Measurements from ENCODE around the gene EPHB1. TPM values are rescaled to one million over a fixed set of nuclear protein-coding genes. Genes with fewer than 3 reads are reported as not detected.
"Not testable (repeated sequence)": the region's sequence is repeated elsewhere in the genome, so short reads cannot be mapped to it uniquely, and the experiment has no call there.

EPHB1 gene
- total RNA-seq, 4 donors from 2014 or later = 0.08 to 1.1 (median 0.72) TPM

DNA sequence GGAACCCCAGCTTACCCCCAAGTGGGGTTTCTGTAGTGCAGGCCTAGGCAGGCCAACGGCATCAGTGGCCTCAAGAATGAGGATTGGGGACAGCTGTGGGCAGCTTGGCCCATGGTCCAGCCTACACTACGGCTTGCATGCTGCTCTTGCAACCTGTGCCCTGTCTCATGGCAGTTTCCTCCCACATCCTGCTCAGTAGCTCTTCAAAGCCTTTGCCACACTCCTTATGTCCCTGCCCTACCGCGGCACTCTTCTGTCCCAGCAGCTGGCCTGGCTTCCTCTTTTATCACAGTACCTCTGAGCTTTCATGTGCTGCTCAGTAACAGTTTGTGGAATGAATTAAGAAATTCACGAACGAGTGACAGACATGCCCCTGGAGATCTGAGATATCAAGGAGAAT lies 431.0 kb downstream of the EPHB1 start:
- DNase-seq = no peak
- WGBS, 2 donors = 68 to 79% methylated on average over 5 to 6 of the region's 6 CpGs
- Histone ChIP-seq H3K4me3 (no peak overlapping the region), H3K9me3 (no peaks in the 10 kb centered on the region), H3K36me3 (no peaks in the 10 kb centered on the region), H3K27ac (no peak overlapping the region), H3K4me1 (peaks cover 0 to 6% (median 0%) of the 10 kb centered on the region in 3 donors), H3K27me3 (no peaks in the 10 kb centered on the region)
- no peak for TF ChIP-seq POLR2A (IDR thresholded peaks at IDR 0.05)
- TF ChIP-seq, protein P1, sequence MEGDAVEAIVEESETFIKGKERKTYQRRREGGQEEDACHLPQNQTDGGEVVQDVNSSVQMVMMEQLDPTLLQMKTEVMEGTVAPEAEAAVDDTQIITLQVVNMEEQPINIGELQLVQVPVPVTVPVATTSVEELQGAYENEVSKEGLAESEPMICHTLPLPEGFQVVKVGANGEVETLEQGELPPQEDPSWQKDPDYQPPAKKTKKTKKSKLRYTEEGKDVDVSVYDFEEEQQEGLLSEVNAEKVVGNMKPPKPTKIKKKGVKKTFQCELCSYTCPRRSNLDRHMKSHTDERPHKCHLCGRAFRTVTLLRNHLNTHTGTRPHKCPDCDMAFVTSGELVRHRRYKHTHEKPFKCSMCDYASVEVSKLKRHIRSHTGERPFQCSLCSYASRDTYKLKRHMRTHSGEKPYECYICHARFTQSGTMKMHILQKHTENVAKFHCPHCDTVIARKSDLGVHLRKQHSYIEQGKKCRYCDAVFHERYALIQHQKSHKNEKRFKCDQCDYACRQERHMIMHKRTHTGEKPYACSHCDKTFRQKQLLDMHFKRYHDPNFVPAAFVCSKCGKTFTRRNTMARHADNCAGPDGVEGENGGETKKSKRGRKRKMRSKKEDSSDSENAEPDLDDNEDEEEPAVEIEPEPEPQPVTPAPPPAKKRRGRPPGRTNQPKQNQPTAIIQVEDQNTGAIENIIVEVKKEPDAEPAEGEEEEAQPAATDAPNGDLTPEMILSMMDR (IDR thresholded peaks at IDR 0.05) = no peak
- intact Hi-C loops (cut with DNase I) = no loop called here

DNA sequence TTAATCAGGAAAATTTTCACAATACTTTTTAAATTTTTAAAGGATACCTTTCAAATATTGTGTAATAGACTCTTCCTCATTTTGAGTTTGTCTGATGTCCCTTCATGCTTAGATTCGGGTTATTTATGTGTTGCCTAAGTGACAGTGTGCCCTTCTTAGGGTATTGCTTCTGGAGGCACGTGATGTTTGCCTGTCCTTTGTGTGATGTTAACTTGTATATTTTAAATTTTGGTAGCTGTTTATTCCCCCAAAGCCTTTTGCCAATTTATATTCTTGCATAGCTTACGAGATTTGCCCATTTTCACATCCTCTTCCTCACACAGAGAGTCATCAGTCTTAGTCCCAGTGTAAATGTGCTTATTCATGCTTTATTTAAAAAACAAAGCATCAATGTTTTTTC lies 433.1 kb downstream of the EPHB1 start:
- no peaks in the 10 kb centered on the region for H3K36me3 ChIP-seq
- 54 to 55% methylated on average over 3 of the region's 3 CpGs for WGBS, 2 donors
- H3K27me3 ChIP-seq = no peaks in the 10 kb centered on the region
- intact Hi-C loops (cut with DNase I) = no loop called here
- peaks cover 0 to 6% (median 0%) of the 10 kb centered on the region in 3 donors for H3K4me1 ChIP-seq
- no peaks in the 10 kb centered on the region for H3K9me3 ChIP-seq
- no peak for DNase-seq
- H3K4me3 ChIP-seq = no peak overlapping the region
- TF ChIP-seq POLR2A (IDR thresholded peaks at IDR 0.05) = no peak
- TF ChIP-seq, protein P1 (IDR thresholded peaks at IDR 0.05) = no peak
- H3K27ac ChIP-seq = no peak overlapping the region

DNA sequence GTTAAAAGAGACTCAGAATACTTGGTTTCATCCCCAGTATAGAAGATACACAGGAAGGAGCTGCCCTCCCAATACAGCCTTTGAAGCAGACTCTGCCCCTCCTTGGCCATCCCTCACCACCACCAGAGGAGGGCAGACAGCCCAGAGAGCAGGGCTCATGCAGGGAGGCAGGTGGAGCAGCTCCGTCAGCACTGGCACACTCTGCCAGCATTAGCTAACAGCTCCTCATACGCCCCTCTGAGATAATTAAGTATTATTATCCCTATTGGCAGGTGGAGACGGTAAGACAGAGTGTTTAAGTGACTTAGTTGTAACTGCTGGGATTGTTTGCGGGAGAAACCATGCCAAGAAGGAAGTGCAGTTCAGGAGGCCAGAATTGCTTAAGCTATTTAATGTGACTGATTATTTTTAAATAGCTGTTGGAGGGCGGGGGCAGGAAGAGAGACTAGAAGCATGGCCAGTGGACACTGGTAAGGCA lies 434.0 kb downstream of the EPHB1 start:
- H3K36me3 ChIP-seq = no peaks in the 10 kb centered on the region
- H3K4me3 ChIP-seq = no peak overlapping the region
- H3K27ac ChIP-seq = no peak overlapping the region
- DNase-seq = no peak
- TF ChIP-seq, protein P1 (IDR thresholded peaks at IDR 0.05) = no peak
- no peak for TF ChIP-seq POLR2A (IDR thresholded peaks at IDR 0.05)
- 8 to 15% methylated on average over 3 to 5 of the region's 5 CpGs for WGBS, 2 donors
- H3K9me3 ChIP-seq = no peaks in the 10 kb centered on the region
- intact Hi-C loops (cut with DNase I) = no loop called here
- H3K27me3 ChIP-seq = no peaks in the 10 kb centered on the region
- peaks cover 0 to 6% (median 0%) of the 10 kb centered on the region in 3 donors for H3K4me1 ChIP-seq

DNA sequence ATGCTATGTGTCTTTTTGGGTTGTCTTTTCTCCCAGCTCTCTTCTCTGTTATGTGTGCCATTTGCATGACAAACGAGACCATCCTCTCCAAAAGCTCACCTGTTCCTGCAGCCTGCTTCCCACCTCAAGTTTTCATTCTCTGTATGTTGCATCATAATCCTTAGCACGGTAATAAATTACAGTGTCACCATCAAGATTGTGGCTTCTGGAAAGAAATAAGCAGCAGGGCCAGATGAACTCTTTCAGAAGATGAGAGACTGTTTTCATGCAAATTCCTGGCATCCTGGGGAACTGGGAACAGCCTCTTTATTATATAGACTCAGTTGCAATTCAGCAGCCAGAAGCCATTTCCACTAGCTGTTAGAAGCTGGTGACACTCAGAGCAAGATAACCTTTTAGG lies 436.7 kb downstream of the EPHB1 start:
- no peak for DNase-seq
- H3K36me3 ChIP-seq = no peaks in the 10 kb centered on the region
- no peak overlapping the region for H3K27ac ChIP-seq
- intact Hi-C loops (cut with DNase I) = no loop called here
- TF ChIP-seq, protein P1 (IDR thresholded peaks at IDR 0.05) = no peak
- no peak for TF ChIP-seq POLR2A (IDR thresholded peaks at IDR 0.05)
- H3K9me3 ChIP-seq = no peaks in the 10 kb centered on the region
- peaks cover 0 to 6% (median 0%) of the 10 kb centered on the region in 3 donors for H3K4me1 ChIP-seq
- WGBS, 2 donors = 21 to 30% methylated on average over 2 of the region's 2 CpGs
- H3K4me3 ChIP-seq = no peak overlapping the region
- no peaks in the 10 kb centered on the region for H3K27me3 ChIP-seq

DNA sequence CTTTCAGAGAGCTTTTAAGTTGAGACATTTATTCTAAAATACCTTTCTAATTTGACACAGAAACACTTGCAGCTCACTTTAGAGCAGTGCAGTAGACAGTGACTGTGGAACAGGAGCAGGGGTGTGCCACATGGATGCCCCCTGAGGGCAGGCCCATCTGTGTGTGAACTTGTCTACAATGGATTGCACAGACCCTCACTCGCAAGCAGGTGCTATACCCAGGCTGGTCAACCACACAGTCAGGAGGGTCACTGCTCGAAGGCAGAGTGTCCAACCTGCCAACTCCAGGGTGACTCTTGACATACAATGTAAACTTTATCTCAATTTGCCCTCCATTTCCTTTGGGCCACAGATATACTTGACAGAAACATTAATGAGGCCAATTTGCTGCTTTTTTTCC lies 437.2 kb downstream of the EPHB1 start:
- Histone ChIP-seq H3K27ac (no peak overlapping the region), H3K9me3 (no peaks in the 10 kb centered on the region), H3K27me3 (no peaks in the 10 kb centered on the region), H3K4me3 (no peak overlapping the region), H3K36me3 (no peaks in the 10 kb centered on the region), H3K4me1 (peaks cover 0 to 6% (median 0%) of the 10 kb centered on the region in 3 donors)
- TF ChIP-seq POLR2A (IDR thresholded peaks at IDR 0.05) = no peak
- TF ChIP-seq, protein P1 (IDR thresholded peaks at IDR 0.05) = no peak
- DNase-seq = no peak
- WGBS, 2 donors = 69 to 73% methylated on average over 2 of the region's 2 CpGs
- intact Hi-C loops (cut with DNase I) = no loop called here

DNA sequence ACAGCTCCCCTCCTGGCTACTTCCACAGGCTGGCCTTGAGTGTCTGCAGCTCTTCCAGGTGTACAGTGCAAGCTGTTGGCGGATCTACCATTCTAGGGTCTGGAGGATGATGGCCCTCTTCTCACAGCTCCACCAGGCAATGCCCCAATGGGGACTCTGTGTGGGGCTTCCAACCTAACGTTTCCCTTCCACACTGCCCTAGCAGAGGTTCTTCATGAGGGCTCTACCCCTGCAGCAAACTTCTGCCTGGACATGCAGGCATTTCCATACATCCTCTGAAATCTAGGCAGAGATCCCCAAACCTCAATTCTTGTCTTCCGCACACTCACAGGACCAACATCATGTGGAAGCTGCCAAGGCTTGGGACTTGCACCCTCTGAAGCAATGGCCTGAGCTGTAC lies 438.4 kb downstream of the EPHB1 start:
- H3K4me1 ChIP-seq; H3K9me3 ChIP-seq; H3K27me3 ChIP-seq; DNase-seq; intact Hi-C loops (cut with DNase I); H3K36me3 ChIP-seq; H3K4me3 ChIP-seq; H3K27ac ChIP-seq: not testable (repeated sequence)
- WGBS, 2 donors = 100% methylated on average over 1 of the region's 3 CpGs; no CpG with 5 or more reads in 1 of the 2 donors

Data from esophagus squamous epithelium (tissue), 5 donors.